SK-N-SH (cell line): Measurements from ENCODE around the gene ADGRL3. TPM values are rescaled to one million over a fixed set of nuclear protein-coding genes. Genes with fewer than 3 reads are reported as not detected.
"Not testable (repeated sequence)": the region's sequence is repeated elsewhere in the genome, so short reads cannot be mapped to it uniquely, and the experiment has no call there.

Experiments
- CTCF ChIA-PET: fragments of 300-600, 350-600 bp; formaldehyde crosslinking; extraction: SDS; loops from one replicate; lab custom pipeline; 2021; lab: Yijun Ruan, JAX
- POLR2A ChIA-PET: fragments of 350-600 bp; sonication (Branson Sonifier 250); formaldehyde crosslinking; extraction: SDS; loops from one replicate; lab custom pipeline; 2020; ENCODE audit warnings: antibody characterized with exemption, inconsistent platforms; lab: Yijun Ruan, JAX
- DNase-seq: peaks from one replicate; pipeline ENCODE4 v3.0.0; 2012
- H2AFZ ChIP-seq: fragments of 200-600 bp; sonication (generic); 2 replicates; pipeline ENCODE4 v1.8.1; 2016; ENCODE audit warnings: antibody characterized with exemption, mild to moderate bottlenecking, low read depth
- H3F3A ChIP-seq: fragments of 200-600 bp; sonication (generic); replicated peaks from 2 replicates; pipeline ENCODE3; 2016; ENCODE audit warnings: antibody characterized with exemption, mild to moderate bottlenecking; ENCODE audit not compliant: insufficient read depth
- H3K27ac ChIP-seq, 2 experiments: fragments of 200-500 bp in 1 of 2; fragments of 200-600 bp in 1 of 2; sonication (Bioruptor generic) in 1 of 2; sonication (generic), shearing (Covaris generic) in 1 of 2; 2 replicates each; pipeline versions ENCODE4 v1.5.1 to v1.6.1; 2014 to 2016; ENCODE audit warnings: low read depth in 2 of 2, inconsistent platforms in 1 of 2, low read length in 1 of 2, mild to moderate bottlenecking in 1 of 2, mixed read lengths in 1 of 2
- H3K27me3 ChIP-seq: fragments of 200-600 bp; sonication (generic), shearing (Covaris generic); 2 replicates; pipeline ENCODE4 v1.6.1; 2016; ENCODE audit warnings: mixed run types; ENCODE audit not compliant: insufficient read depth
- H3K36me3 ChIP-seq, 2 experiments: fragments of 200-500 bp in 1 of 2; fragments of 200-600 bp in 1 of 2; sonication (Bioruptor generic) in 1 of 2; sonication (generic) in 1 of 2; replicated peaks in 1 of 2; 2 replicates each; pipeline versions ENCODE3 to v1.5.1; 2014 to 2016; ENCODE audit warnings: low read length in 1 of 2, mild to moderate bottlenecking in 1 of 2; ENCODE audit not compliant: insufficient read depth in 2 of 2, control insufficient read depth in 1 of 2
- H3K4me1 ChIP-seq, 2 experiments: fragments of 200-500 bp in 1 of 2; fragments of 200-600 bp in 1 of 2; sonication (Bioruptor generic) in 1 of 2; sonication (generic), shearing (Covaris generic) in 1 of 2; 2 replicates each; pipeline versions ENCODE4 v1.5.1 to v1.6.1; 2014 to 2016; ENCODE audit warnings: low read depth in 1 of 2, low read length in 1 of 2, mixed run types in 1 of 2; ENCODE audit not compliant: insufficient read depth in 2 of 2, control insufficient read depth in 1 of 2
- H3K4me2 ChIP-seq: fragments of 200-600 bp; sonication (generic), shearing (Covaris generic); 2 replicates; pipeline ENCODE4 v1.6.1; 2017; ENCODE audit warnings: mixed run types
- H3K4me3 ChIP-seq, 2 experiments: fragments of 200-500 bp in 1 of 2; fragments of 200-600 bp in 1 of 2; sonication (Bioruptor generic) in 1 of 2; sonication (generic), shearing (Covaris generic) in 1 of 2; 2 replicates each; pipeline versions ENCODE4 v1.5.1 to v1.8.1; 2014 to 2016; ENCODE audit warnings: low read depth in 2 of 2, inconsistent platforms in 1 of 2, low read length in 1 of 2, mild to moderate bottlenecking in 1 of 2, mixed read lengths in 1 of 2, moderate library complexity in 1 of 2
- H3K79me2 ChIP-seq: fragments of 200-600 bp; sonication (generic); 2 replicates; pipeline ENCODE4 v1.8.1; 2017; ENCODE audit warnings: mild to moderate bottlenecking; ENCODE audit not compliant: insufficient read depth
- H3K9ac ChIP-seq: fragments of 200-600 bp; sonication (generic); 2 replicates; pipeline ENCODE4 v1.6.1; 2017; ENCODE audit warnings: mixed run types
- H3K9me2 ChIP-seq: fragments of 200-600 bp; sonication (generic); 2 replicates; pipeline ENCODE4 v1.6.1; 2017; ENCODE audit warnings: mixed run types
- H3K9me3 ChIP-seq: fragments of 200-600 bp; sonication (generic); 2 replicates; pipeline ENCODE4 v1.6.1; 2017; ENCODE audit warnings: mixed run types, mild to moderate bottlenecking, moderate library complexity
- H4K20me1 ChIP-seq: fragments of 200-600 bp; sonication (generic); 2 replicates; pipeline ENCODE4 v1.6.1; 2017; ENCODE audit warnings: mild to moderate bottlenecking, mixed run types; ENCODE audit not compliant: insufficient read depth
- ELF1 ChIP-seq: IDR thresholded peaks from 2 replicates; pipeline ENCODE4 v1.4.0; 2012
- FOXJ3 ChIP-seq: sonication (generic); formaldehyde crosslinking; IDR thresholded peaks from 2 replicates; pipeline ENCODE4 v1.5.1; 2020; ENCODE audit warnings: mild to moderate bottlenecking, missing genetic modification reagents
- FOXM1 ChIP-seq: IDR thresholded peaks from 2 replicates; pipeline ENCODE4 v1.4.0; 2012; ENCODE audit warnings: low read depth, mild to moderate bottlenecking
- GABPA ChIP-seq: IDR thresholded peaks from 2 replicates; pipeline ENCODE4 v1.4.0; 2012; ENCODE audit warnings: low read depth, mild to moderate bottlenecking
- MEF2A ChIP-seq: IDR thresholded peaks from 2 replicates; pipeline ENCODE4 v1.4.0; 2012; ENCODE audit warnings: low read depth, borderline replicate concordance
- MXI1 ChIP-seq: IDR thresholded peaks from 2 replicates; pipeline ENCODE4 v1.6.1; 2012; ENCODE audit warnings: mild to moderate bottlenecking, low read depth, low read length, improper control_type of control experiment
- NFIC ChIP-seq: IDR thresholded peaks from 2 replicates; pipeline ENCODE4 v1.4.0; 2012; ENCODE audit warnings: borderline replicate concordance
- NRF1 ChIP-seq: IDR thresholded peaks from 2 replicates; pipeline ENCODE4 v1.6.1; 2012; ENCODE audit warnings: low read depth, mild to moderate bottlenecking, low read length
- POLR2AphosphoS5 ChIP-seq: IDR thresholded peaks from 2 replicates; pipeline ENCODE4 v1.6.1; 2012; ENCODE audit warnings: low read depth, low read length
- RAD21 ChIP-seq: IDR thresholded peaks from 2 replicates; pipeline ENCODE4 v1.6.1; 2012; ENCODE audit warnings: mild to moderate bottlenecking, low read length
- REST ChIP-seq: IDR thresholded peaks from 2 replicates; pipeline ENCODE4 v1.6.1; 2012; ENCODE audit warnings: mild to moderate bottlenecking, low read depth, low read length, moderate library complexity
- RFX5 ChIP-seq: IDR thresholded peaks from 2 replicates; pipeline ENCODE4 v1.6.1; 2012; ENCODE audit warnings: mild to moderate bottlenecking, improper control_type of control experiment, low read length
- RXRA ChIP-seq: IDR thresholded peaks from 2 replicates; pipeline ENCODE4 v1.4.0; 2012; ENCODE audit warnings: low read depth, mild to moderate bottlenecking, borderline replicate concordance
- SIN3A ChIP-seq: IDR thresholded peaks from 2 replicates; pipeline ENCODE4 v1.6.1; 2012; ENCODE audit warnings: low read depth, mild to moderate bottlenecking, low read length, moderate library complexity, borderline replicate concordance
- SMC3 ChIP-seq: IDR thresholded peaks from 2 replicates; pipeline ENCODE4 v1.6.1; 2012; ENCODE audit warnings: low read depth, low read length, improper control_type of control experiment
- TAF1 ChIP-seq: IDR thresholded peaks from 2 replicates; pipeline ENCODE4 v1.6.1; 2012; ENCODE audit warnings: low read depth, mild to moderate bottlenecking, low read length, moderate library complexity, borderline replicate concordance
- TCF12 ChIP-seq: IDR thresholded peaks from 2 replicates; pipeline ENCODE4 v1.4.0; 2012
- WGBS: methylation state at CpG from one replicate; pipeline ENCODE4 v1.1.6; 2017; ENCODE audit warnings: low lambda C conversion rate; 5-methylcytosine and 5-hydroxymethylcytosine counted together
- polyA plus RNA-seq, 3 experiments: library from polyadenylated mRNA; depleted of rRNA; stranded (reverse); fragments of >200 nt; gene quantifications; 2 replicates each; pipeline ENCODE4 v1.2.3, GENCODE V29; 2012
- TF ChIP-seq, protein P1 (sequence below): fragments of 200-600 bp; sonication (generic); IDR thresholded peaks from 2 replicates; pipeline ENCODE4 v1.6.1; 2017; ENCODE audit warnings: antibody characterized with exemption, mild to moderate bottlenecking, moderate library complexity

ADGRL3 gene
- polyA plus RNA-seq, 1 of the 3 experiments (the other 2 are of a cell fraction), result 0.03 TPM

DNA sequence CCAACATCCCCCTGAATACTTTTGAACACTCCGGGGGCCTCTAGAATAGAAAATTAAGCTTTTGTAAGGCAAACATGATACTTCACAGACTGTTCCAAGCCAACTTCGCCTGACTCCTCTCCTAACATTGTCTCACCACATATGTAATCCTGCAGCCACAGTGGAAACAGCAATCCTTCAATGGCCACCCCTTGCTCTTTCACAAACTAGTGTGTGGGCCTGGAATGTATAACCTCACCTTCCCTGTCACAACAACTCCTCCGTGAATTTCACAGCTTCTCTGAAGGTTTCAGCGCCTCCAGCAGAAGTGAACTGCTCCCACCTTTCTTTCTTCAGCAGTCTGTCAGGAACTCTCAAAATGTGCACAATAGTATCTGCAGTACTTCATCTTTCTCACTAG lies 185.1 kb downstream of the ADGRL3 start:
- H3K4me1 ChIP-seq, result no peaks in the 10 kb centered on the region
- no peak for TF ChIP-seq NFIC
- no peak for TF ChIP-seq RXRA
- no peak for TF ChIP-seq RAD21
- TF ChIP-seq TCF12, result no peak
- no peak for TF ChIP-seq MEF2A
- TF ChIP-seq POLR2AphosphoS5, result no peak
- TF ChIP-seq SMC3, result no peak
- TF ChIP-seq SIN3A, result no peak
- no peak for TF ChIP-seq TAF1
- no peak for TF ChIP-seq FOXM1
- no peak for TF ChIP-seq NRF1
- no peak for TF ChIP-seq ELF1
- no peak for TF ChIP-seq REST
- no peak for TF ChIP-seq GABPA
- TF ChIP-seq MXI1, result no peak
- TF ChIP-seq RFX5, result no peak
- TF ChIP-seq, protein P1, sequence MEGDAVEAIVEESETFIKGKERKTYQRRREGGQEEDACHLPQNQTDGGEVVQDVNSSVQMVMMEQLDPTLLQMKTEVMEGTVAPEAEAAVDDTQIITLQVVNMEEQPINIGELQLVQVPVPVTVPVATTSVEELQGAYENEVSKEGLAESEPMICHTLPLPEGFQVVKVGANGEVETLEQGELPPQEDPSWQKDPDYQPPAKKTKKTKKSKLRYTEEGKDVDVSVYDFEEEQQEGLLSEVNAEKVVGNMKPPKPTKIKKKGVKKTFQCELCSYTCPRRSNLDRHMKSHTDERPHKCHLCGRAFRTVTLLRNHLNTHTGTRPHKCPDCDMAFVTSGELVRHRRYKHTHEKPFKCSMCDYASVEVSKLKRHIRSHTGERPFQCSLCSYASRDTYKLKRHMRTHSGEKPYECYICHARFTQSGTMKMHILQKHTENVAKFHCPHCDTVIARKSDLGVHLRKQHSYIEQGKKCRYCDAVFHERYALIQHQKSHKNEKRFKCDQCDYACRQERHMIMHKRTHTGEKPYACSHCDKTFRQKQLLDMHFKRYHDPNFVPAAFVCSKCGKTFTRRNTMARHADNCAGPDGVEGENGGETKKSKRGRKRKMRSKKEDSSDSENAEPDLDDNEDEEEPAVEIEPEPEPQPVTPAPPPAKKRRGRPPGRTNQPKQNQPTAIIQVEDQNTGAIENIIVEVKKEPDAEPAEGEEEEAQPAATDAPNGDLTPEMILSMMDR, result no peak
- TF ChIP-seq FOXJ3, result no peak
- TF ChIP-seq, all 33 proteins: peak for 0
- Histone ChIP-seq H3K4me2 (no peak overlapping the region), H3K27me3 (no peaks in the 10 kb centered on the region; the same call in 1 of the 2 replicates), H3K36me3 (no peaks in the 10 kb centered on the region), H3K9ac (no peak overlapping the region), H3K9me3 (no peaks in the 10 kb centered on the region), H2AFZ (no peak overlapping the region), H3K4me3 (no peak overlapping the region), H3K27ac (no peak overlapping the region), H3F3A (no peaks in the 10 kb centered on the region), H3K79me2 (no peaks in the 10 kb centered on the region), H4K20me1 (no peaks in the 10 kb centered on the region), H3K9me2 (no peaks in the 10 kb centered on the region)
- ChIA-PET POLR2A (no interaction called here), CTCF (no interaction called here)
- no peak for DNase-seq
- 54% methylated on average over 4 of the region's 4 CpGs for WGBS

- H3K27ac ChIP-seq, H3K4me2 ChIP-seq, H3F3A ChIP-seq, H3K79me2 ChIP-seq, H4K20me1 ChIP-seq, POLR2A ChIA-PET, H3K9me2 ChIP-seq, H3K9ac ChIP-seq, CTCF ChIA-PET, H3K27me3 ChIP-seq, H2AFZ ChIP-seq, H3K4me3 ChIP-seq, H3K9me3 ChIP-seq, DNase-seq, H3K4me1 ChIP-seq, H3K36me3 ChIP-seq: not testable (repeated sequence)
- 59% methylated on average over 7 of the region's 7 CpGs for WGBS
Measured at GRCh38 chr4:61387372-61387771, 187.2 kb downstream of the ADGRL3 start.
